DND-41 (cell line): Measurements from ENCODE around the gene RSPO1.

Experiments used
- ATAC-seq: fragments of 200-7000 bp; cut with Tn5 transposase; 3 replicates; pipeline ENCODE4 v1.9.1; 2021; ENCODE audit warnings: low read depth; ENCODE audit not compliant: insufficient read depth
- DNase-seq: peaks from one replicate; pipeline ENCODE4 v3.0.0-alpha.2; 2020
- H2AFZ ChIP-seq: 2 replicates; pipeline ENCODE4 v1.6.0; 2012; ENCODE audit warnings: low read depth, low read length
- H3K27ac ChIP-seq: 2 replicates; pipeline ENCODE4 v1.5.1; 2012; ENCODE audit warnings: low read length, inconsistent platforms
- H3K27me3 ChIP-seq: fragments of 200-600 bp; sonication (generic); 2 replicates; pipeline ENCODE4 v1.6.0; 2012; ENCODE audit warnings: low read length, mild to moderate bottlenecking, inconsistent platforms; ENCODE audit not compliant: insufficient read depth, poor library complexity
- H3K36me3 ChIP-seq: 2 replicates; pipeline ENCODE4 v1.5.1; 2012; ENCODE audit warnings: low read length, inconsistent platforms; ENCODE audit not compliant: insufficient read depth
- H3K4me1 ChIP-seq: 2 replicates; pipeline ENCODE4 v1.5.1; 2012; ENCODE audit warnings: mild to moderate bottlenecking, low read length; ENCODE audit not compliant: insufficient read depth
- H3K4me2 ChIP-seq: 2 replicates; pipeline ENCODE4 v1.6.0; 2012; ENCODE audit warnings: mild to moderate bottlenecking, moderate library complexity, low read length, inconsistent platforms; ENCODE audit not compliant: insufficient read depth
- H3K4me3 ChIP-seq, 2 experiments: fragments of 200-600 bp in 1 of 2; shearing (Covaris generic) in 1 of 2; 2 replicates each; pipeline ENCODE4 v1.5.1; 2012 to 2016; ENCODE audit warnings: inconsistent platforms in 2 of 2, low read length in 2 of 2, mild to moderate bottlenecking in 2 of 2, low read depth in 1 of 2, moderate library complexity in 1 of 2
- H3K79me2 ChIP-seq: 2 replicates; pipeline ENCODE4 v1.6.0; 2012; ENCODE audit warnings: low read length, inconsistent platforms; ENCODE audit not compliant: insufficient read depth
- H3K9ac ChIP-seq: 2 replicates; pipeline ENCODE4 v1.6.0; 2012; ENCODE audit warnings: low read depth, mild to moderate bottlenecking, inconsistent platforms, low read length, moderate library complexity
- H3K9me3 ChIP-seq: 2 replicates; pipeline ENCODE4 v1.5.1; 2012; ENCODE audit warnings: low read length, moderate library complexity, mild to moderate bottlenecking, inconsistent platforms; ENCODE audit not compliant: insufficient read depth, severe bottlenecking
- H4K20me1 ChIP-seq: 2 replicates; pipeline ENCODE4 v1.6.0; 2012; ENCODE audit warnings: low read length; ENCODE audit not compliant: insufficient read depth
- EZH2 ChIP-seq: IDR thresholded peaks from 3 replicates; pipeline ENCODE4 v1.6.1; 2012; ENCODE audit warnings: borderline replicate concordance, low read depth, mild to moderate bottlenecking, moderate library complexity, low read length, inconsistent platforms; ENCODE audit not compliant: severe bottlenecking
- TF ChIP-seq, protein P1 (sequence below): IDR thresholded peaks from 2 replicates; pipeline ENCODE4 v1.5.1; 2012; ENCODE audit warnings: borderline replicate concordance, low read length, moderate library complexity, mild to moderate bottlenecking; ENCODE audit not compliant: poor library complexity, severe bottlenecking; ENCODE audit errors: extremely low read depth

RSPO1 gene

DNA sequence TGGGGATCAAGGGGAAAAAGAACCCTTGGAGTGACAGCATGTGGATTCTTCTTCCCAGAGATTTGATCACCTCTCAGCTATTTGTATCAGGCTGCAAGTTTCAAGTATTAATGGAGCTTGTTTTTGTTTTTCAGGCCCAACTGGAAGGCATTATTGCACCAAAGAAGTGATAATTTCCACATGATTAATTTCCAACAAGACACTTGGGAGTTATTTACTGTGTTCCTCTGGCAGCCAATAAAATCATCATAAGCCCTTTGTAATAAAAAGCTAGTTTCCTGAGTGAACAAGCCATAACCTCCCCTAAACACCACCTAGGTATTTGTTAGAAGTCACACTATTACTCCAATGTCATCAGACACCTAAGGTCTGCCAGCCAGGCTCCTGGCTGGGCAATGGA is 69.8 kb downstream of the RSPO1 start:
- Histone ChIP-seq H3K4me3 (no peak overlapping the region), H3K27ac (no peak overlapping the region), H3K9ac (no peak overlapping the region), H2AFZ (no peak overlapping the region), H3K27me3 (no peaks in the 10 kb centered on the region), H3K4me2 (no peak overlapping the region), H4K20me1 (no peaks in the 10 kb centered on the region), H3K36me3 (peaks cover 52% of the 10 kb centered on the region), H3K79me2 (no peaks in the 10 kb centered on the region), H3K9me3 (no peaks in the 10 kb centered on the region), H3K4me1 (no peaks in the 10 kb centered on the region)
- TF ChIP-seq, protein P1, sequence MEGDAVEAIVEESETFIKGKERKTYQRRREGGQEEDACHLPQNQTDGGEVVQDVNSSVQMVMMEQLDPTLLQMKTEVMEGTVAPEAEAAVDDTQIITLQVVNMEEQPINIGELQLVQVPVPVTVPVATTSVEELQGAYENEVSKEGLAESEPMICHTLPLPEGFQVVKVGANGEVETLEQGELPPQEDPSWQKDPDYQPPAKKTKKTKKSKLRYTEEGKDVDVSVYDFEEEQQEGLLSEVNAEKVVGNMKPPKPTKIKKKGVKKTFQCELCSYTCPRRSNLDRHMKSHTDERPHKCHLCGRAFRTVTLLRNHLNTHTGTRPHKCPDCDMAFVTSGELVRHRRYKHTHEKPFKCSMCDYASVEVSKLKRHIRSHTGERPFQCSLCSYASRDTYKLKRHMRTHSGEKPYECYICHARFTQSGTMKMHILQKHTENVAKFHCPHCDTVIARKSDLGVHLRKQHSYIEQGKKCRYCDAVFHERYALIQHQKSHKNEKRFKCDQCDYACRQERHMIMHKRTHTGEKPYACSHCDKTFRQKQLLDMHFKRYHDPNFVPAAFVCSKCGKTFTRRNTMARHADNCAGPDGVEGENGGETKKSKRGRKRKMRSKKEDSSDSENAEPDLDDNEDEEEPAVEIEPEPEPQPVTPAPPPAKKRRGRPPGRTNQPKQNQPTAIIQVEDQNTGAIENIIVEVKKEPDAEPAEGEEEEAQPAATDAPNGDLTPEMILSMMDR: no peak
- TF ChIP-seq EZH2: no peak
- no peak for DNase-seq
- ATAC-seq: no peak

GRCh38 chr1:37562984-37563383 is 71.7 kb downstream of the RSPO1 start:
- H3K9ac ChIP-seq: no peak overlapping the region
- ATAC-seq (no peak), DNase-seq (no peak)
- H3K4me2 ChIP-seq: no peak overlapping the region
- no peaks in the 10 kb centered on the region for H3K9me3 ChIP-seq
- H3K79me2 ChIP-seq: no peaks in the 10 kb centered on the region
- no peak overlapping the region for H2AFZ ChIP-seq
- no peak overlapping the region for H3K4me3 ChIP-seq
- no peak overlapping the region for H3K27ac ChIP-seq
- H3K27me3 ChIP-seq: no peaks in the 10 kb centered on the region
- no peaks in the 10 kb centered on the region for H3K4me1 ChIP-seq
- H4K20me1 ChIP-seq: no peaks in the 10 kb centered on the region
- H3K36me3 ChIP-seq: peaks cover 32% of the 10 kb centered on the region
- no peak for TF ChIP-seq EZH2
- TF ChIP-seq, protein P1: no peak
